ENCODE data around the gene TDRD1.
"Not testable (repeated sequence)": the region's sequence is repeated elsewhere in the genome, so short reads cannot be mapped to it uniquely, and the experiment has no call there.

TDRD1 gene, protein sequence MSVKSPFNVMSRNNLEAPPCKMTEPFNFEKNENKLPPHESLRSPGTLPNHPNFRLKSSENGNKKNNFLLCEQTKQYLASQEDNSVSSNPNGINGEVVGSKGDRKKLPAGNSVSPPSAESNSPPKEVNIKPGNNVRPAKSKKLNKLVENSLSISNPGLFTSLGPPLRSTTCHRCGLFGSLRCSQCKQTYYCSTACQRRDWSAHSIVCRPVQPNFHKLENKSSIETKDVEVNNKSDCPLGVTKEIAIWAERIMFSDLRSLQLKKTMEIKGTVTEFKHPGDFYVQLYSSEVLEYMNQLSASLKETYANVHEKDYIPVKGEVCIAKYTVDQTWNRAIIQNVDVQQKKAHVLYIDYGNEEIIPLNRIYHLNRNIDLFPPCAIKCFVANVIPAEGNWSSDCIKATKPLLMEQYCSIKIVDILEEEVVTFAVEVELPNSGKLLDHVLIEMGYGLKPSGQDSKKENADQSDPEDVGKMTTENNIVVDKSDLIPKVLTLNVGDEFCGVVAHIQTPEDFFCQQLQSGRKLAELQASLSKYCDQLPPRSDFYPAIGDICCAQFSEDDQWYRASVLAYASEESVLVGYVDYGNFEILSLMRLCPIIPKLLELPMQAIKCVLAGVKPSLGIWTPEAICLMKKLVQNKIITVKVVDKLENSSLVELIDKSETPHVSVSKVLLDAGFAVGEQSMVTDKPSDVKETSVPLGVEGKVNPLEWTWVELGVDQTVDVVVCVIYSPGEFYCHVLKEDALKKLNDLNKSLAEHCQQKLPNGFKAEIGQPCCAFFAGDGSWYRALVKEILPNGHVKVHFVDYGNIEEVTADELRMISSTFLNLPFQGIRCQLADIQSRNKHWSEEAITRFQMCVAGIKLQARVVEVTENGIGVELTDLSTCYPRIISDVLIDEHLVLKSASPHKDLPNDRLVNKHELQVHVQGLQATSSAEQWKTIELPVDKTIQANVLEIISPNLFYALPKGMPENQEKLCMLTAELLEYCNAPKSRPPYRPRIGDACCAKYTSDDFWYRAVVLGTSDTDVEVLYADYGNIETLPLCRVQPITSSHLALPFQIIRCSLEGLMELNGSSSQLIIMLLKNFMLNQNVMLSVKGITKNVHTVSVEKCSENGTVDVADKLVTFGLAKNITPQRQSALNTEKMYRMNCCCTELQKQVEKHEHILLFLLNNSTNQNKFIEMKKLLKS

DNA sequence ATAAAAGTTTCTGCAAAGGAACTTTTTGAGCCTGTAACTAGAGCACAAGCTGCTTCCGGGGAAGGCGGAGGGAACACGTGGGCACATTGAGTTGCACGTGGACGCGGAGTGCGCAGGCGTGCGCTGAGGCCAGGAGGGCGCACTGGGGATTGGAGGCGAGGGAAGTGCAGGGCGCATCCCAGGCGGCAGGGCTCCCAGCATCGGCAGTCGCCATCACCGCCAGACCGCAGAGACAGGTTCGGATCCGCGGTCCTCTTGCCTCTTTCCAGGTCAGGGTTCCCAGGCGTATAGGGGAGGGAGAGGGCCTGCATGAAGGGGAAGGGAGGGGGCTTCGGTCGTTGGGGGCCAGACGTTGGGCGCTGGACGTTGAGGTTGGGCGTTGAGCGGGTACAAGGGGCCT is at the start of gene TDRD1:
TSS of gene TDRD1 (plus strand) at position 206 of the 400 bp plus-strand sequence. CDS start 8,479 bp downstream, outside the sequence.
- DNase-seq (ENCODE audit: low read depth in 2 of 2), result no peak

DNA sequence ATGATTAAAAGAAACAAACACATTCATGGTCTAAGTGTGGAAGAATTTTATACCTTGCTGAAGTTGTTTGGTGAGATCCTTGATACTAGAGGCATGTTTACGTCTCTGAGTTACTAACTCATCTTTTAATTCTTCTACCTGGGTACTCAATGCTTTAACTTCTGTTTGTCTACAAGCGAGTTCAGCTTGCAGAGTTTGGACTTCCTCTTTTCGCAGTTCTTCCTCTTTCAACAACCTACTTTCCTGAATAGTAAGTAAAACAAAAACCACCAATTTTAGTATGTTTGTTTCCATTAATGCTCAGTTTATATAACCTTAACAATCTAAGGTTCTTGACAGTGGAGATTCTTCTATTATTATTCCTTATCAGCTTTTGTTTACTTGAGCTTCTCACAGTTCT is 48.1 kb upstream of the TDRD1 start:
- DNase-seq (ENCODE audit: low read depth in 2 of 2), result no peak

- no peak for DNase-seq (ENCODE audit: low read depth in 2 of 2)
Measured at GRCh38 chr10:114135476-114135875, 43.7 kb upstream of the TDRD1 start.

- no peak for DNase-seq (ENCODE audit: low read depth in 2 of 2)
Measured at GRCh38 chr10:114138581-114138980, 40.6 kb upstream of the TDRD1 start.

- DNase-seq (ENCODE audit: low read depth in 2 of 2), result no peak
Measured at GRCh38 chr10:114140036-114140435, 39.1 kb upstream of the TDRD1 start.

DNA sequence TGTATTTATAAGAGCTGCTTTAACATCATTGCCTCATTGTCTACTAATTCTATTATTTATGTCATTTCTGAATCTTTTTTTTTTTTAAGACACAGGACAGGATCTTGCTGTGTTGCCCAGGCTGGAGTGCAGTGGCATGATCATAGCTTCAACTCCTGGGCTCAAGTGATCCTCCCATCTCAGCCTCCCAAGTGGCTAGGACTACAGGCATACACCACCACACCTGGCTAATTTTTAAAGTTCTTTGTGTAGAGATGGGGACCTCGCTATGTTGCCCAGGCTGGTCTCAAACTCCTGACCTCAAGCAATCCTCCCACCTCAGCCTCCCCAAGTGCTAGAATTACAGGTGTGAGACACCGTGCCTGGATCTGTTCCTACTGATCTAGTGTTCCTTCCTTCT is 38.3 kb upstream of the TDRD1 start:
- DNase-seq (ENCODE audit: low read depth in 2 of 2), result not testable (repeated sequence)

DNA sequence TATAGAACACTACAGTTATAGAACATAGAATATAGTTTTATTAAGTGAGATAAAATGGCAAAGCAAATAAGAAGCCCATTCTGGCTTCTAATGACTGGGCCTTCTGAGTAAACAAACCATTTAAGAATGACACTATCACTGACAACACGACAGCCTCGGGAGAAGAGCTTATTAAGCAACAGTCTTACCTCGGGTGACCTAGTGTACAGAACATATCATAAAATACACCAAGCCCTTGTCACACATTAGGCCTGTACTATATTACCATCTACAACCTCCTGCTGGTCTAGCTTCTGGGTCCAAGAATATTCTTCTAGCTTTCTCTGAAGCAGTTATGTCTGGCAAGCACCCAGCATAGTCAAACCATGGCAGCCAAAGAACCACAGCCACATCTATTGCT is 37.1 kb upstream of the TDRD1 start:
- DNase-seq (ENCODE audit: low read depth in 2 of 2), result no peak

DNA sequence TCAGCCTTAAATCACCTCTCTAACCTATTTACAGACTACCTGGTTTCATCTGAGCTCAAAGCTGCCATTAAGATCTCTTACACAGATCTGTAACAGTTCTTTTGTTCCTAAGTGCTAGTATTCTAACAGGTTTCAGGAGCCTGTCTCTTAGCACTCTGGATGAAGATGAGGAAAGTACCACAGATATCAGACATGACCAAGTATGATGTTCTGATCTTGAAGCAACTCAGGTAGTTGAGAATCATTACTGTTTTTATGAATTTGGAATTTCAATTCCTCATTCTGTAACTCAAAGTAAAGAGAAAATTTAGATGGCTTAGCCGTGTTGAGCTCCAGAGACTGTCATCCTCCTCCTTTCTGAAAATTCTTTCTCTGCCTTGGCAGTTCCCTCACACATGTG is 36.0 kb upstream of the TDRD1 start:
- DNase-seq (ENCODE audit: low read depth in 2 of 2), result no peak

- not testable (repeated sequence) for DNase-seq (ENCODE audit: low read depth in 2 of 2)
Measured at GRCh38 chr10:114149476-114149875, 29.7 kb upstream of the TDRD1 start.

DNA sequence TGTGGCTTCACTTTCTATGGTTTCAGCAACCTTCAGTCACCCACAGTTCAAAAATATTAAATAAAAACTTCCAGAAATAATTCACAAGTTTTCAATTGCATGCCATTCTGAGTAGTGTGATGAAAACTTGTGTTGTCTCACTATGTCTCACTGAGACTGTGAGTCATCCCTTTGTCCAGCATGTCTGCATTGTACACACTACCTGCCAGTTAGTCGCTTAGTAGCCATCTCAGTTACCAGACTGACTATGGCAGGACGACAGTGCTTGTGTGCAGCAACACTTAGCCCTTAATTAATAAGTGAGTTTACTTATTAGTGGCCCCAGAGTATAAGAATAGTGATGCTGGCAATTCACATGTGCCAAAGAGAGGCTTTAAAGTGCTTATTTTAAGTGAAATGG is 27.7 kb upstream of the TDRD1 start:
- no peak for DNase-seq (ENCODE audit: low read depth in 2 of 2)

DNA sequence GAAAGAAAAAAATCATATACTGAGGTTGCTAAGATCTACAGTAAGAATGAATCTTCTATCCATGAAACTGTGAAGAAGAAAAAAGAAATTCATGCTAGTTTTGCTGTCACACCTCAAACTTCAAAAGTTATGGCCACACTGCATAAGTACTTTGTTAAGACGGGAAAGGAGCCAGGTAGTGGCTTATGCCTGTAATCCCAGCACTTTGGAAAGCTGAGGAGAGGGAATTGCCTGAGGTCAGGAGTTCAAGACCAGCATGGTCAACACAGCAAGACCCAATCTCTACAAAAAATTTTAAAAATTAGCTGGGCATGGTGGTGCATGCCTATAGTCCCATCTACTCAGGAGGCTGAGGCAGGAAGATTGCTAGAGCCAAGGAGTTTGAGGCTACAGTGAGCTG is 27.3 kb upstream of the TDRD1 start:
- DNase-seq (ENCODE audit: low read depth in 2 of 2), result no peak

GRCh38 chr10:114157912-114158311 is 21.2 kb upstream of the TDRD1 start:
- no peak for DNase-seq (ENCODE audit: low read depth in 2 of 2)

GRCh38 chr10:114163062-114163461 is 16.1 kb upstream of the TDRD1 start:
- DNase-seq (ENCODE audit: low read depth in 2 of 2), result no peak

- no peak for DNase-seq (ENCODE audit: low read depth in 2 of 2)
Measured at GRCh38 chr10:114166043-114166442, 13.1 kb upstream of the TDRD1 start.

DNA sequence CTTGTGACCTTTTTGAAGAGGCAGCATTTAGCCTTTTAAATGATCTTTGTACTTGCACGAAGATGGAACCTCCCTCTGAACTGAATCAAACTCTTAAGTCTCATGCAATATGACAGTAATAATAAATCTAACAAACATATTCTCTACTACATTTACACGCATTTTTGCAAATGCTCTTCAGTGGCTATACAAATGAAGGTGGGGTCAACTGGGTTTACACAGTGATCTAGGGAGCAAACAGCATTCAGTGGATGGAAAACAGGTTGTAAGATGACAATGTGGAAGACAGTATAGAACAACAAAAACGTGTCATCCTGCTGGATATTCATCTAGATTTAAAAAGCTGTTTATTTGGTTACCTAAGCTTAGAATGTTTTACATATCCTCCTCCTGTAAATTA is 12.7 kb upstream of the TDRD1 start:
- DNase-seq (ENCODE audit: low read depth in 2 of 2), result no peak

DNA sequence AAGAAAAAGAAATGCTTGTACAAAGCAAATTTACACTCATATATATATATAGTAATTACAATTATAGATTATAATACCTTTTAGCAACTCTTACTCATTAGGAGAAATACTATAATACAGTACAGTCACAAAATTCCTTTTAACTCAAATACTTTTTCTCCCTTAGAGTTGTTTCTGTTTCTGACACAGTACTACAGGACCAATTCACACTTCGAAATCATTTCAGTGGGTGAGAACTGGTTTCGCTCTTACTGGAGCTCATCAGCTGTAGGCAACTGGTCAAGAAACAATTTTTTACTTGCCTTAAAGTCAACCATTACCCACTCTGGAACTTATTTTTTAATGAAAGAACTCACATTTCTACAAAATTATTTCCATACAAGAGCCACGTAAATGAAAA is 11.2 kb upstream of the TDRD1 start:
- no peak for DNase-seq (ENCODE audit: low read depth in 2 of 2)

GRCh38 chr10:114168450-114169009 is 10.6 kb upstream of the TDRD1 start:
- DNase-seq (ENCODE audit: low read depth in 2 of 2), result no peak

DNA sequence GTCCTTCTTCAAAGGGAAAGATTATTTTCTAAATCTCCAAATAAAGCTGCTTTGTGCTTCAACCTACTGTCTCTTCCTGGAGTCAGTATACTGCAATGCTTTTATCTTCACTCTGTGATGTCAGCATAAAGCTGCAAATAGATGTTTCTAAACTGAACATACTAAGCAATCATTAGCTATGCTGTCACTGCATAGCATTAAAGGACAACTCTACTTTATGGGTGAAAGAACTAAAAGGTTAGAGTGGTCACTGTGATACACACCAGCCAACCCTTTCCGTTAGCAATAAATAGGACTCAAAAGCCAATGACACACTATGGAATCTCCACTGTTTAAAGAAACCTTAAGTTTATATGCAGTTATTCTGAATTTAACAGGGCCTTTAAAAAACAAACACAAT is 6.9 kb upstream of the TDRD1 start:
- DNase-seq (ENCODE audit: low read depth in 2 of 2), result no peak

GRCh38 chr10:114172776-114173602 is 6.2 kb upstream of the TDRD1 start:
- DNase-seq (ENCODE audit: low read depth in 2 of 2), result no peak

- DNase-seq (ENCODE audit: low read depth in 2 of 2), result no peak
Measured at GRCh38 chr10:114173603-114173920, 5.6 kb upstream of the TDRD1 start.
